Inflammatory macrophage treated with lipopolysaccharide for 1 hour (primary cell): Measurements from ENCODE around the gene ADAMTS19.

Experiments
- DNase-seq, 2 donors: peaks; one replicate each; pipeline ENCODE4 v3.0.0-alpha.2; 2020 to 2022

Gene ADAMTS19

DNA sequence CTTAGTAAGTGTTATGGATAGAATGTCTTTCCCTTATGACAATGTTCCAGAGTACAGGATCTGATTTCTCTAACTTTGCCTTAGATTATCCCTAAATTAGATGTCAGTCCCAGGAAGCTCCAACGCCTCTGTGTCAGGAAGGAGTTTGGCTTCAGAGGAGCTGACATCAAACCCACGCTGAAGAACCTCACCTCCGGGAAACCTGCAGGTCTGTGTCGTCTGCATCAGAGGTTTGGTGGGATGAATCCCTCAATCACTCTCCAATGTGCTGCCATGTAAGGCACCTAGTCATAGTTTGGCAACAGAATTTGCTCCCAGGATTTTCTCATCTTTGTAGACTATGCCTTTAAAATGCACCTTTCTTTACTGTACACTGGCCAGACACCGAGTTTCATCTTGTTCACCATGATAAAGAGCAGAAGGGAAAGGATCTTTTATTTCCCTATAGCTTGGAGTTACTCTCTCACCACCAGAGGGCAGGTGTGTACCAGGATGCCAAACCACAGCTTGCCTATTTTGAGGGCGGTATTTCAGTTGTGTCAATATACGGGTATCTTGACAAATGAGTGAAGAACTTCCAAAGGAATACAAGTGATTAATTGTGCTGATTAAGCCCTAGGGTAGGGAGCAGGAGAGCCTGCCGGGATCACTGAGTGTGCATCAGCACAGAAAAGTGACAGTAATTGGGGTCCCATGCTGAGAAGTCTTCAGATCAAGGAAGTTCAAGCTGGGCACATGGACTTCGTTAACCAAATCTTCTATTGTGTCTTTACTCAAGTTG lies 311.1 kb downstream of the ADAMTS19 start:
- DNase-seq, result peak; percentile 32 to 50

DNA sequence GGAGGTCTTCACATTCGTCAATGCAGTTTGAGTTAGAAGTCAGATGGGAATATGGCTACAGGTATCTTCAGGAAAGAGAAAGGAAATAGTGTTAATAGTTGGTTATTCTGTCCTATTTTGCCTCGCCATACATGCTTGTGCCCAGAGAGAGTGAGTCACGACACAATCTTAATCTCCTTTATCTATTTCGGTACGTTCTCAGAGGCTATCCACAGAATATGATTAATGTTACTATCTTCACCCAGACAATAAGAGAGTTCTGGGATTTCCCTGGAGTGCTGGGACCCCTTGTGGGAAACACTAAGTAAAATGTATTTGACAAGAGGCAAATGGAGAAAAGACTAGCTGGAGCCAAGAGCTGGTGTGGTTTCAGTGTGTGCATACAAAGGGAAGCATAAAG lies 313.3 kb downstream of the ADAMTS19 start:
- no peak for DNase-seq

DNA sequence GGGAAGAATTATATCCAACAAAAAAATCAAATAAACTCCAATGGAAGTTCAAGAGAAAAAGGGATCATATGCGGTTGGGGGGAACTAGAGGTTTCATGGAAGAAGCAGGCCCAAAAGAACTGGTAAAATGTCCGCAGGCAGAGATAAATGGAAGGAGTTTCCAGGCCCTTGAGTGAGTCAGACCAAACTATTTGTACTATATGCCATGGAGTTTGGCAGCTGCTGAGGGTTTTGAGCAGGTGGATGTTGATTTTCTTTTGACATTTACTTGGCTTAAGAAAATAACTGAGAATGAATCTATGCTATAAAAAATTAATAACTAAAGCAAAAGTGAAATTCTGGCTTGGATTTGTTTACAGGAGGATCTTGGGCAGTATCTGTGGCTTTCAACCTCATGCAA lies 321.5 kb downstream of the ADAMTS19 start:
- DNase-seq, result no peak
